Mesodermal cell (in vitro differentiated cells): ENCODE measurements around the gene PTGES2.
"Not testable (repeated sequence)": the region's sequence is repeated elsewhere in the genome, so short reads cannot be mapped to it uniquely, and the experiment has no call there.

Source experiments
- H3K27ac ChIP-seq: 2 replicates; pipeline ENCODE4 v1.7.0; 2013; ENCODE audit warnings: mild to moderate bottlenecking, low read depth, low read length, moderate library complexity; ENCODE audit not compliant: severe bottlenecking
- H3K36me3 ChIP-seq: 2 replicates; pipeline ENCODE4 v1.7.1; 2013; ENCODE audit warnings: mild to moderate bottlenecking, low read length, moderate library complexity; ENCODE audit not compliant: control insufficient read depth, insufficient read depth
- H3K4me1 ChIP-seq: one replicate; pipeline ENCODE4 v1.7.1; 2013; ENCODE audit warnings: mild to moderate bottlenecking, low read length; ENCODE audit not compliant: insufficient read depth, control insufficient read depth, poor library complexity, severe bottlenecking
- H3K4me3 ChIP-seq: 2 replicates; pipeline ENCODE4 v1.7.0; 2013; ENCODE audit warnings: low read length, control low read depth, mild to moderate bottlenecking; ENCODE audit not compliant: insufficient read depth, poor library complexity, severe bottlenecking; ENCODE audit errors: extremely low read depth
- H3K9me3 ChIP-seq: 2 replicates; pipeline ENCODE4 v1.7.1; 2013; ENCODE audit warnings: mild to moderate bottlenecking, low read length, moderate library complexity; ENCODE audit not compliant: control insufficient read depth
- WGBS, 2 experiments: methylation state at CpG; one replicate each; pipeline ENCODE4 v1.1.5; 2013; ENCODE audit warnings: missing lambda C conversion rate in 2 of 2; ENCODE audit not compliant: insufficient coverage in 2 of 2; 5-methylcytosine and 5-hydroxymethylcytosine counted together

PTGES2 gene

DNA sequence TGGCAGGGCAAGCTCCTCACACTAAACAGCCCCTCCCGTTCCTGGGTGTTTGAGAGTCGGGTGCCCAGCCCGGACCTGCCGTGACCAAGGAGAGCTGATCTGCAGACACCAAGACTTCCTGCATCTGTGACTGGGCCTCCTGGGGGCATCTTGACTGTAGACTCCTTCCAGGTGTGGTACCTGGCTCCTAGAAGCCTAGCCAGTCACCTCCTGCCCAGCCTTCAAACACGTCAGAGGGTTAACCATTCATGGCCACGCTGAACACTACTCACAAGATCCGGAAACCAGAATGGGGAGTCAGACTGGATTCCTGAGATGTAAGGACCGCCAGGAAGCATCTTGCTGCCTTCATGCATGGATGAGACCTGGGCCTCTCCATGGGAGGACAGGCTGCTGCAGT, 18.0 kb upstream of the PTGES2 start:
- Histone ChIP-seq H3K4me1 (no peaks in the 10 kb centered on the region), H3K9me3 (no peaks in the 10 kb centered on the region), H3K36me3 (no peaks in the 10 kb centered on the region), H3K27ac (no peak overlapping the region), H3K4me3 (no peak overlapping the region)
- WGBS, 2 experiments, result 80 to 95% methylated on average over 6 to 7 of the region's 8 CpGs

- 93% methylated on average over 15 to 17 of the region's 22 CpGs for WGBS, 2 experiments
- no peak overlapping the region for H3K27ac ChIP-seq
- no peaks in the 10 kb centered on the region for H3K36me3 ChIP-seq
- H3K4me3 ChIP-seq, result no peak overlapping the region
- no peaks in the 10 kb centered on the region for H3K4me1 ChIP-seq
- H3K9me3 ChIP-seq, result no peaks in the 10 kb centered on the region
Observed at GRCh38 chr9:128144239-128145181, 17.0 kb upstream of the PTGES2 start.

DNA sequence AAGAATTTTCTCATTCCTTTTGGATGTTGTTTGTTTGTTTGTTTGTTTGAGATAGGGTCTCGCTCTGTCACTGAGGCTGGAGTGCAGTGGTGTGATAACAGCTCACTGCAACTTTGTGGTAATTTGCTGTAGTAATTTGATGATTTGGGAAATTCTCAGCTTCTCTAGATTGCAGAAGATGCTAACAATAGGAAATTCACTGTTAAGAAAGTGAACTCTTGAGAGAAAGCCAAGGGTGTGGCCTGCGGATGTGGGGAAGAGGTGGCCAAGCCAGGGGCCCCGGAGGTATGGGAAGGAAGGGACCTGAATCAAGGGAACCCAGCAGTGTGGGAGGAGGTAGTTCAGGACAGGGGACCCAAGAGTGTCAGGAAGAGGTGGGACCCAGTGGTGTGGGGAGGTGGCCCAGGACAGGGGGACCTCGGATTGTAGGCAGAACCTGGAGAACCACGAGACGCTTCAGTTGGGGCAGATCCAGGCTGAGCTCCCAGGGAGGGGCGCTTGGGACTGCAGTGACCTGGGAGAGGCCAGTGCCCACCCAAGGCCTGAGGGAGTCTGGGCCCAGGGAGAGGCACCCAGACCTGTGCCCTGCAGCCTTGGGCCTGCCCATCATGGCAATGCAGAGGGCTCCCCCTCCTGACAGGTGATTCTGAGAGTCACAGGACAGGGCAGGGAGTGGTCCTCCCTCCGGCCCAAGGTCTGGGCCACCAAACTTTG, 16.2 kb upstream of the PTGES2 start:
- H3K9me3 ChIP-seq, result no peaks in the 10 kb centered on the region
- H3K27ac ChIP-seq, result no peak overlapping the region
- no peaks in the 10 kb centered on the region for H3K4me1 ChIP-seq
- no peak overlapping the region for H3K4me3 ChIP-seq
- WGBS, 2 experiments, result 92 to 93% methylated on average over 7 to 8 of the region's 8 CpGs
- no peaks in the 10 kb centered on the region for H3K36me3 ChIP-seq

DNA sequence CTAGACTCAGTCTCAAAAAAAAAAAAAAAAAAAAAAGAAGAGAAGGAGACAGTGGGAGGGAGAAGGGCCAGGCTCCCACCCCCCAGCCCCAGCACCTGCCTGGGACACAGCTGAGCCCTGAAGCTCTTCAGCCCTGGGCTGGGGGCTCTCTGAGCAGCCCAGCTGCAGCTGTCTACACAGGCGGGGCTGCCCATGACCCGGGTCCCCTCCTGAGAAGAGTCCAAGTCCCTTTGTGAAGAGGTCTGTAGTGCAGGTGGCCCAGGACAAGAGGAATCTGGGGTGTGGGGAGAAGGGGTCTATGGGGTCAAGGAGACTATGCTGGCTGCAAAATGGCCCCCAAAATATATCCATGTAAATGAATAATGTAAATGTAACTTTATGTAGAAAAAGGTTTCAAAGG, 15.1 kb upstream of the PTGES2 start:
- no peak overlapping the region for H3K4me3 ChIP-seq
- no peaks in the 10 kb centered on the region for H3K9me3 ChIP-seq
- H3K27ac ChIP-seq, result no peak overlapping the region
- H3K36me3 ChIP-seq, result no peaks in the 10 kb centered on the region
- H3K4me1 ChIP-seq, result no peaks in the 10 kb centered on the region
- 100% methylated on average over 1 of the region's 2 CpGs for WGBS, 2 experiments

GRCh38 chr9:128142061-128142460, 14.5 kb upstream of the PTGES2 start:
- no peaks in the 10 kb centered on the region for H3K36me3 ChIP-seq
- H3K27ac ChIP-seq, result no peak overlapping the region
- H3K4me1 ChIP-seq, result no peaks in the 10 kb centered on the region
- H3K9me3 ChIP-seq, result no peaks in the 10 kb centered on the region
- 81 to 94% methylated on average over 3 to 4 of the region's 4 CpGs for WGBS, 2 experiments
- H3K4me3 ChIP-seq, result no peak overlapping the region

GRCh38 chr9:128141604-128142003, 14.1 kb upstream of the PTGES2 start:
- Histone ChIP-seq H3K4me1 (no peaks in the 10 kb centered on the region), H3K9me3 (no peaks in the 10 kb centered on the region)
- 86 to 88% methylated on average over 1 to 3 of the region's 3 CpGs for WGBS, 2 experiments

GRCh38 chr9:128139621-128140020, 12.1 kb upstream of the PTGES2 start:
- no peaks in the 10 kb centered on the region for H3K4me1 ChIP-seq
- 91% methylated on average over 4 of the region's 16 CpGs; no CpG with 5 or more reads in 1 of the 2 experiments for WGBS, 2 experiments
- no peaks in the 10 kb centered on the region for H3K36me3 ChIP-seq
- no peak overlapping the region for H3K4me3 ChIP-seq
- H3K27ac ChIP-seq, result no peak overlapping the region
- H3K9me3 ChIP-seq, result no peaks in the 10 kb centered on the region

More at GRCh38 chr9:128141604-128142003, 14.1 kb upstream of the PTGES2 start:
- H3K4me3 ChIP-seq, result no peak overlapping the region
- H3K27ac ChIP-seq, result no peak overlapping the region
- H3K36me3 ChIP-seq, result no peaks in the 10 kb centered on the region

- Histone ChIP-seq H3K4me1 (no peaks in the 10 kb centered on the region), H3K27ac (no peak overlapping the region), H3K9me3 (no peaks in the 10 kb centered on the region), H3K36me3 (no peaks in the 10 kb centered on the region), H3K4me3 (no peak overlapping the region)
- 93 to 100% methylated on average over 2 of the region's 3 CpGs for WGBS, 2 experiments
Observed at GRCh38 chr9:128138001-128138400, 10.5 kb upstream of the PTGES2 start.

- H3K4me1 ChIP-seq, result no peaks in the 10 kb centered on the region
- H3K9me3 ChIP-seq, result no peaks in the 10 kb centered on the region
- H3K36me3 ChIP-seq, result no peaks in the 10 kb centered on the region
- H3K4me3 ChIP-seq, result no peak overlapping the region
- no peak overlapping the region for H3K27ac ChIP-seq
- 92 to 94% methylated on average over 12 to 15 of the region's 18 CpGs for WGBS, 2 experiments
Observed at GRCh38 chr9:128136816-128137793, 9.6 kb upstream of the PTGES2 start.

GRCh38 chr9:128135561-128135960, 8.0 kb upstream of the PTGES2 start:
- H3K9me3 ChIP-seq, H3K4me3 ChIP-seq, H3K27ac ChIP-seq, H3K36me3 ChIP-seq, H3K4me1 ChIP-seq: not testable (repeated sequence)
- WGBS, 2 experiments, result 85 to 89% methylated on average over 5 to 8 of the region's 8 CpGs
